Stimulated activated CD4-positive, alpha-beta T cell treated with anti-CD3 and anti-CD28 coated beads, Interleukin-4, amount 100 ng/mL, for 48 hours (primary cell): Measurements from ENCODE around the gene METRN.

Experiments used
- DNase-seq, 2 donors: peaks; one replicate each; pipeline ENCODE4 v3.0.0-alpha.2; 2020; ENCODE audit warnings: low read depth in 2 of 2

Gene METRN

DNA sequence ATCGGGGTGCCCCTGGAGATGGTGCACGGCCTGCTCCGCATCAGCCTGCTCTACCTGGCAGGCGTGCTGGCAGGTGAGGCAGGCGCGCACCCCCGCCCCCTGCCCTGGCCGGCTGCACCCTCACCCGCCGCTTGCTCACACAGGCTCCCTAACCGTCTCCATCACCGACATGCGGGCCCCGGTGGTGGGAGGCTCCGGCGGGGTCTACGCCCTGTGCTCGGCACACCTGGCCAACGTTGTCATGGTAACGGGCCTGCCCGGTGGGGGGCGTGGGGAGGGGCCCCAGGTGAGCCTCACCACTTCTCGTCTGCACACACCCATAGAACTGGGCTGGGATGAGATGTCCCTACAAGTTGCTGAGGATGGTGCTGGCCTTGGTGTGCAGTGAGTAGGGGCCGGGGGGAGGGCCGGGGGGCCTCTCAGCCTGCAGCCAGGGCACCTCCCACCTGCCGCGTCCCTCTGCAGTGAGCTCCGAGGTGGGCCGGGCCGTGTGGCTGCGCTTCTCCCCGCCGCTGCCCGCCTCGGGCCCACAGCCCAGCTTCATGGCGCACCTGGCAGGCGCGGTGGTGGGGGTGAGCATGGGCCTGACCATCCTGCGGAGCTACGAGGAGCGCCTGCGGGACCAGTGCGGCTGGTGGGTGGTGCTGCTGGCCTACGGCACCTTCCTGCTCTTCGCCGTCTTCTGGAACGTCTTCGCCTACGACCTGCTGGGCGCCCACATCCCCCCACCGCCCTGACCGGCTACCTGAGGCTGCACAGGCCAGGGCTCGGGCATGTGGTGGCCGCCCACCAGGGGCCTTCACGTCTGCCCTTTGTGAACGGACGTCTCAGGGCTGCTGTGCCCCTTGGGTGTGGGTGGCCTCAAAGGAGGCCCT lies 37.4 kb upstream of the METRN start:
- DNase-seq, result no peak

DNA sequence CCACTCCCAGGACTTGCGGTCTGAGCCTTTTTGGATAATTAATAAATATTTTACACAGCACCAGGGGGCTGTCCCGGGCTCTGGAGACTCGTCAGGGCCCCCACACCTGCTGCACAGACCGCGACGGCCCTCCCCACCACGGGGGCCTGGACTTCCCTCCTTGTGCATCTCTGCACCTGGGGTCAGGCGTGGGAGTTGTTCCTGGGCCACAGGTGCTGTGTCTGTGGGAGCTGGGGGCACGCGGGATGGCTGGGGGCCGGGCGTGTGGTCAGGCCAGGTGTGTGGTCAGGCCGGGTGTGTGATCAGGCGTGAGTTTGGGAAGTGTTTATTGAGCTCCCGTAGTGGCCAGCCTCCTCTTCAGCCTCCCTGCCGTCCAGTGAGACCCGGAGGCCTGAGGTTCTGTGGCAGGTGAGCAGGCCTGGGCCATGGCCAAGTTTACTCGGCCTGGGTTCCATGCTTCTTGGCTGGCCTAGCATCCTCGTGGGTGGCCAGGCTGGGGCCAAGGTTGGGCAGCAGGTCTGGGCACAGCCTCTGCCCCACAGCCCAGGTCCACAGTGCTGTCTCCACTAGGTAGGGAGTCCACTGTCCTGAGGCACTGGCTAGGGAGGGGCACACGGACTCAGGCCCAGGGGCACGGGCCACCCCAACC lies 36.6 kb upstream of the METRN start:
- no peak for DNase-seq

DNA sequence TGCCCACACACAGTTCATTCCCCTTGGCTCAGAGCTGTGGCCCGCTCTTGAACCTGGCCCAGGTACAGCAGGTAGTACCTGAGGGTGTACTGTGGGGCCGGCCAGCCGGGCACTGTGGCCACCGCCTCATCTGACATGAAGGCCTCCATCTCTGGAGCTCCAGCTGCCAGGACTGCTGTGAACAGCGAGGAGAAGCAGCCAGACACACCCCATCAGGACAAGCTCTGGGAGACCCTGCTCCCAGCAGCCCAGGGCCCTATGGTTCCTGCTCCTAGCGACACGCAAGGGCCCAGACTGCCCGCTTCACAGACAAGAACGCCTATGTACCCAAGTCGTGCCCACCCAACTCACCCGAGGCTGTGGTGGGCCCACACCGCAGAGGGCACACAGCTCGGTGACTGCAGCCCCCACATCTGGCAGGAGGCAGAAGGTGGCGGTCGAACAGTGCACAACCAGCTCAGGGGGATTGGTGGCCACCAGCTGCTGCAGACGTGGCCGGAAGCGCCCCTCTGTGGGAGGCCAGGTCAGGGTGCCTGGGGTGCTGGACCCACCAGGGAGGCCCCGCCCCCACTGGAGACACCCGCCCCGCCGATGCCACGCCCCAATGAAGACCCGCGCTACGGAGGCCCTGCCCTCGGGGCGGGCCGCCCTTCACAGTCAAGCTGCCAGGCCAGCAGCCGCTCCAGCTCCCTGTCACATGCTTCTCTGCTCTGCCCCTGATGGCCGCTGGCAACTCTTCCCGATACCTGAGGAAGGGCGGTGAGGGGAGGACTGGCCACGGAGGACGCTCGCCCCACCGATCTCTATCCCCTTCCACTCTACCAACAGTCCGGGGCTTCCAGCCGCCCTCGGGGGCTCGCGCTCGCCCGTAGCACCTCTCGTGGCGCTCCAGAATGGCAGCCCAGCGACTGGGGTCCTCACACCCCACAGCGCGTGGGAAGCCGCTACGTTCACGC lies 35.8 kb upstream of the METRN start:
- DNase-seq, result peak in 1 of 2 donors; percentile 53

DNA sequence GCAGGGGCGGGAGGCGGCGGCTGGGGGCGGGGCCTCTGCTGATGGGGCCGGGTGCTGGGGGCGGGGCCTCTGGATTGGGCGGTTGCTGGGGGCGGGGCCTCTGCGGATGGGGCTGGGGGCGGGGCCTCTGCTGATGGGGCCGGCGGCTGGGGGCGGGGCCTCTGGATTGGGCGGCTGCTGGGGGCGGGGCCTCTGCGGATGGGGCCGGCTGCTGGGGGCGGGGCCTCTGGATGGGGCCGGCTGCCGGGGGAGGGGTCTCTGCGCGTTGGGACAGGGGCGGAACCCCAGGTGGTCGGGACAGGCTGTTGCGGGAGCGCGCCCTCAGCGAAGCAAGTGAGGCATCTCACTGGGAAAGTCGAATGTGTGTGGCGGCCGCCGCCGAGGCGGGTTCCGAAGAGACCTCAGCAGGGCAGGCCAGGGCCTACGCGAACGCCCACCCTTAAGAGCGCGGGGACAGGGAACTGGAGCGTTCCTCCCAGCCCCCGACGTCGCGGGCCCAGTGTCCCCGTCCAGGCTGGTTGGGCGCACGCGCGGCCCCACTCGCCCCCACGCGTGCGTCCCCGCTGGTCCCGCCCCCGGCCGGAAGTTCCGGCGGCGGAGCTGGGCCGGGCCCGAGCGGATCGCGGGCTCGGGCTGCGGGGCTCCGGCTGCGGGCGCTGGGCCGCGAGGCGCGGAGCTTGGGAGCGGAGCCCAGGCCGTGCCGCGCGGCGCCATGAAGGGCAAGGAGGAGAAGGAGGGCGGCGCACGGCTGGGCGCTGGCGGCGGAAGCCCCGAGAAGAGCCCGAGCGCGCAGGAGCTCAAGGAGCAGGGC lies 34.9 kb upstream of the METRN start, which contains the start of gene STUB1:
STUB1 (plus strand) TSS at position 597 of the 811 bp plus-strand sequence; CDS start at position 713, 116 bp downstream.
- peak; percentile 85 to 93 for DNase-seq

DNA sequence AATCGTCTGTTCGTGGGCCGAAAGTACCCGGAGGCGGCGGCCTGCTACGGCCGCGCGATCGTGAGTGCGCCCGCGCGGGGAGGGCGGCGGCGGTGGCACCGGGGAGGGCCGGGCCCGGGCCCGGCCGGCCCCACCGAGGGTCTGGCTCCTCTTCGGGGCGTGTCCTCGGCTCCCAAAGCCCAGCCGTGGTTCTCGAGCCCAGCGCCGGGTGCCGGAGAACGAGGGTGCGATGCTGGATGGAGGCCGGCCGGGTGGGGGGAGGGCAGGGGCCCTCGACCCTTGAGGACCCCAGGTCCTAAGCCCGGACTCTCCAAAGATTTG lies 34.3 kb upstream of the METRN start:
- DNase-seq, result no peak

DNA sequence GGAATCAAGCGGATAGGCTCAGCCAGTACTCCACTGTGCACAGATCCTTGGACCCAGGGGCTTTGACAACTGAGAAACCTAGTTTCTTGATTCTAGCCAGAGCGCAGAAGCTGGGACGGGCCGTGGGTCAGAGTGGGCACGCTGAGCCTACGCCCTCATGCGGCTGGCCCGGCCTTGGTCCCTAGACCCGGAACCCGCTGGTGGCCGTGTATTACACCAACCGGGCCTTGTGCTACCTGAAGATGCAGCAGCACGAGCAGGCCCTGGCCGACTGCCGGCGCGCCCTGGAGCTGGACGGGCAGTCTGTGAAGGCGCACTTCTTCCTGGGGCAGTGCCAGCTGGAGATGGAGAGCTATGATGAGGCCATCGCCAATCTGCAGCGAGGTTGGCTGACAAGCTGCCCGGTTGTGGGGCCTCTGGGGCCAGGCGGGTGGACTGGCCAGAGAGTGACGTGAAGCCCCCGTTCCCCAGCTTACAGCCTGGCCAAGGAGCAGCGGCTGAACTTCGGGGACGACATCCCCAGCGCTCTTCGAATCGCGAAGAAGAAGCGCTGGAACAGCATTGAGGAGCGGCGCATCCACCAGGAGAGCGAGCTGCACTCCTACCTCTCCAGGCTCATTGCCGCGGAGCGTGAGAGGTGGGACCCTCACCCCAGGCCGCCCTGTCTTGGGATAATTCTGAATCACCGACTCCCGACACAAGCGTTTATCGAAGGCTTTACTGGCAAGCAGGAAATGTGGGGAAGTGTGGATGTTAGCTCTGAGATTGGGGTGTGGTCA lies 33.8 kb upstream of the METRN start:
- DNase-seq, result no peak

DNA sequence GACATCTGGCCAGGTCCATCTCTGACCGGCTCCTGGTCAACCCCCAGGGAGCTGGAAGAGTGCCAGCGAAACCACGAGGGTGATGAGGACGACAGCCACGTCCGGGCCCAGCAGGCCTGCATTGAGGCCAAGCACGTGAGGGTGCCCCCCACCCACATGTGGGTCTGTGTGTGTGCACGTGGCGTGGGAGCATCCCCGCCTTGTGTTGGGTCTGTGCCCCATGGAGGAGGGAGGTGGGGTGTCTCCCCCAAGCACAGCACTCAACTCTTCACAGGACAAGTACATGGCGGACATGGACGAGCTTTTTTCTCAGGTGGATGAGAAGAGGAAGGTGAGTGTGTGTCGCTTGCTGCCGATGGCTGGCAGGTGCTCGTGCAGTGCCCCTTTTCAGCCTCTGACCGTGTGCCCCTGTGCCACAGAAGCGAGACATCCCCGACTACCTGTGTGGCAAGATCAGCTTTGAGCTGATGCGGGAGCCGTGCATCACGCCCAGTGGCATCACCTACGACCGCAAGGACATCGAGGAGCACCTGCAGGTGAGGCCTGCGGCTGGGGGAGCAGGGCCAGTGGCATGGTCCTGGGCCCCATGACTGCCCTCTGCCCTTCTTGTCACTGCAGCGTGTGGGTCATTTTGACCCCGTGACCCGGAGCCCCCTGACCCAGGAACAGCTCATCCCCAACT lies 33.0 kb upstream of the METRN start:
- DNase-seq, result no peak

DNA sequence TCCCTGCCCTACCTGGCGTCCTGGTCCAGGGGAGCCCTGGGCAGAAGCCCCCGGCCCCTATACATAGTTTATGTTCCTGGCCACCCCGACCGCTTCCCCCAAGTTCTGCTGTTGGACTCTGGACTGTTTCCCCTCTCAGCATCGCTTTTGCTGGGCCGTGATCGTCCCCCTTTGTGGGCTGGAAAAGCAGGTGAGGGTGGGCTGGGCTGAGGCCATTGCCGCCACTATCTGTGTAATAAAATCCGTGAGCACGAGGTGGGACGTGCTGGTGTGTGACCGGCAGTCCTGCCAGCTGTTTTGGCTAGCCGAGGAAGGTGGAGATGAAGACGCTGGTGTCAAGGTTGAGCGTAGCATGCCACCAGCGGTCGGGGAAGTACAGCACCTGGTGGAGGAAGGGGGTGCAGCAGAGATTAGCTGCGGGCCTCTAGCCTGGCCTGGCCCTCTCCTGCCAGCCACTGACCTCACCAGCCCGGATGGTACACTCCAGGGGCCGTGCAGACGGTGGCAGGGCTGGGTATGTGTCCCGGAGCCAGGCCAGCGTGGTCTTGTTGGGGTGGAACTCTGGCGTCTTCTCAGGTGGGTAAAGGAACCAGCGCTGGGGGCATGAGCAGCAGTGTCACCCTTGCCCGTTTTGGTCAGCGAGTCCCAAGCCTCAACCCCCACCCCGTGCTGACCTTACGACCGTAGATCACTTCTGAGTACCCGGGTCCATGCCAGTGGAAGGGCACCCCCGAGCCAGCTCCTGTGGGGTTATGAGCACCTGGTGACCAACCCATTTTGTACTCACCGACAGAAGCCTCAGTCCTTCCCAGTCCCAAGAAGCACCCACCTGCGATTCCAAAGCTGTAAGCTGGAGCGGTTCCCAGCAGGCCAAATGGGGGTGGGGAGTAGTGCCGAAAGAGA lies 32.2 kb upstream of the METRN start:
- DNase-seq, result no peak

DNA sequence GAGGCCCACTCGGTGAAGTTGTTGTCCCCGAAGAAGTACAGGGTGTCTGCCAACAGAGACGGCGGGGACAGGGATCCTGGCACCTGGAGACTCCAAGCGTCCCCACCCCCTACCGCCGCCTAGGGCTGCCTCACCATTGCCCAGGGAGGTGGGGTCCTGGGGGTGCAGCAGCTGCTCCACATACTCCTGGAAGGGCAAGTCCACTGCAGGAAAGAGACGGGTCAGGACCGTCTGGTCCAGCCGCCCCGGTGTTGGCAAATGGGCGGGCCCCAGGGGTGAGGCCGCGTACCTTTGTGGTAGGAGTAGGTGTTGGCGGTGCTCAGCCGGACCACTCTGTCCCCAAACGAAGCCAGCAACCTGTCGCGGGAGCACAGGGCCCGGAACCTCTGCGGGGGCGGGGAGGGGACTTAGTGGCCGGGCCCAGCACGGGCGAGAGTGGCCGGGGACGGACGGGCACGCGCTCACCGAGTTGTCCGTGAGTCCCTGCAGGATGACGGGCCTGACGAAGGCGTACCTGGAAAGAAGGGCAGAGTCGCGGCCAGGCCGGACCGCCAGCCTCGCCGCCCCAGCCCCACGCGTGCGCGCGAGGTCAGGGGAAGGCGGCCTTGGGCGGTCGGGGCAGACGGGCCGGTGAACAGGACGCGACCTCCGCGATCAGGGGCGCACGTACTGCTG lies 31.4 kb upstream of the METRN start:
- no peak for DNase-seq

DNA sequence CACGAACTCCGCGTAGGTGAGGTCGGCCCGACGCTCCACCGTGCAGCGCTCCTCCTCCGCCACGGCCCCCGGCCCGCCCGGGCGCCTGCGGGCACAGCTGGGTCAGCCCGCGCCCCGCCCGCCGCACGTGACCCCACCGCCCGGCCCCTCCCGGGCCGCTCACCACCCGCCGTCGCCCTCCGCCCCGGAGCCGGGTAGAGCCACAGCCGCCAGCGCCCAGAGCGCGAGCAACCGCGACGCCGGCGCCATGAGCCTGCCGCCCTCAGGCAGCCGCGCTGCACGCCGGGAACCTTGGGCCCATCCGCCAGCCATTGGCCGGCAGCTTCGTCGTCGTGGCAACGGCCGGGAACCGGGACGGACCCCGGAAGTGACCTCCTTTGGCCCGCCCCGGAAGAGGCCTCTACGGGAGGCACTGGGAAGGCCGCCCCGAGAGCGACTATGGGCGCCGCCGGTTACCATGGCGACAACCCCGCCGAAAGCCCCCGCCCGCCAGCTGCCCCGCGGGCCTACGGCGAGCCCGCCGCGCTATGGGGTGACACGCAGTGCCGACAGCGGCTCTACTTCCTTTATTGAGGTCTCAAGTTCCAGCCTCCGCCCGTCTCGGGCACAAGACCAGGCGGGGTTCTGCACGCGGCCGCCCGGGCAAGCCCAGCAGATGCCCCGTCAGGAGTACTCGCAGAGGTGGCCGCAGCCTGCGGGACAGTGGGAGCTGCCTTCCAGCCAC lies 30.7 kb upstream of the METRN start, which contains the start of gene JMJD8:
JMJD8 (minus strand) TSS at position 264 of the 724 bp plus-strand sequence; CDS start at position 249, 15 bp downstream.
- DNase-seq, result peak; percentile 93 to 98

DNA sequence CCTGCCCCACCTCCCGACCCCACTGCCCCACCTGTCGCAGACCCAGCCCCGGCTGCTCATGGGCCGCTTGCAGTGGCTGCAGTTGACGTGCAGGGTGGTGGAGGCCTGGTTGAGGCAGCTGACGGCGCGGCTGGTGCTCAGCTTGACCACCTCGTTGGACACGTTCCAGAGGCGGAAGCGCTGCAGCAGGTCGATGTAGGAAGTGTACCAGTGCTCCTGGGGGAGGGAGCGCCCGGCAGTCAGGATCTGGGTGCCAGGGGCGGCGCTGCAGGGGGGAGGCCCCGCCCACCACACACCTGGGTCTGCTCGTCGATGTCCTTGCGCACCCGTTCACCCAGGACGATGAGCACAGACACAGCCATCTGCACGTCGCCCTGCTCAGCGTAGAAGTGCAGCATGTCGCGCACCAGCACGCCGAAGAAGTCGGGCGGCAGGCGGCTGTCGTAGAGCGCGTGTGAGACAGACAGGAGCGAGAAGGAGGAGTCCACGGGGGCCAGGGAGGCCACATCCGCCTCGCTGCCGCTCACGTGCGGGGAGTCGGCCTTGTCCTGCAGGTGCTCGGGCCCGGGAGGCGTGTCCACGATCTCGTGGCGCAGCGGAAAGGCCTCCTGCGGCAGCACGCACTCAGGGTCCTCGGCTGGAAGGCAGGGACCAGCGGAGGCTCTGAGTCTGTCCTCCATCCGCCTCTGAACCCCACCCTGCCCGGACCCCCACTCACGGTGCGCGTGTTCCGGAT lies 29.8 kb upstream of the METRN start:
- no peak for DNase-seq

DNA sequence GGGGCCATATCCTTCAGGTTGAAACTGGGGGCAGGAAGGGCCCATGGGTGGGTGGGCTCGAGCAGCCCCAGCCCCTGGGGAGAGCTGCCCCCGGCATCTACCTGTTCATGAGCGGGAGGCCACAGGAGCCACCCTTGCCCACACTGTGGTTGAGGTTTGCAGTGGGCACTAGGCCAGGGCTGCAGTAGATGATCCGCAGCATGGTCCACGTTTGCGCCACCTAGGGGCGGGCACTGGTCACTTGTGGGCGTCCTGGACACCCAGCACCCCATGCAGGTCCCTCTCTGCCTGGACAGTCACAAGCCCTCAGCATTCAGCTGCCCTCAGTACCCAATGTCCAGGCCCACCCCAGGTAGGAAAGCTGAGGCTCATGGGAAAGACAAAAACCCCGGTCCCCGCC lies 29.0 kb upstream of the METRN start:
- no peak for DNase-seq

DNA sequence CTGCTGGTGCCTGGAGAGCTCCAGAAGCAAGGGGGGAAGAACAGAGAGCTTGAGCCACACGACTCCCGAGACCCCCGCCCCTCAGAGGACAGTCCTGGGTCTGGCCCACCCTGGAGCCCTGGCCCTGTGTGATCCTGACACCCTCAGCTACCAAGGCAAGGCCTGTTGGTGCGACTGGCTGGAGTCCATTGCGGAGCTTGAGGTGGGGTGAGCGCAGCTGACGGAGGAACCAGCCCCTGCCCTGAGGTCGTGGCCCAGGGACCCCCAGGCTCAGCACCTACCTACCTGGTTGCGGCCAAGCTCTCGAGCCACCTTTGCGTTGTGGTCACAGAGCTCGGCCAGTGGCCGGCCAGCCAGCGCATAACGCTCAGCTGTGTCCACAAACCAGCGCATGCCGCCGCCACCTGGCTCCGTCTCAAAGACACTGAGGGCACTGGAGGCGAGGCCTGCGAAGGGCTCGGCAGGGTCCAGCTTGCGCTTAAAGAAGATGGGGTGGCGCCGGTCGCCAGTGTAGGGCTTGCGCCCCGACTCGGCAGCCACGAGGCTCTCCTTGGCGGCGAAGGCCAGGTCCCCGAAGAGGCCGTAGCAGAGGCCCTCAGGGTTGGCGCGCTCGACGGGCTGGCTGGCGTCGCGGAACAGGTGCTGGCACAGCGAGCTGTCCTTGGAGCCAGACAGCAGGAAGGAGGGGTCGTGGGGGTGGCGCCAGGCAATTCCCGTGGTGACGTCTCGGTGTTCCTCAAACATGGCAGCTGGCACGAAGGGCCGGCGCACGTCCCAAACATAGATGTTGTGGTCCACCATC lies 28.3 kb upstream of the METRN start:
- no peak for DNase-seq

DNA sequence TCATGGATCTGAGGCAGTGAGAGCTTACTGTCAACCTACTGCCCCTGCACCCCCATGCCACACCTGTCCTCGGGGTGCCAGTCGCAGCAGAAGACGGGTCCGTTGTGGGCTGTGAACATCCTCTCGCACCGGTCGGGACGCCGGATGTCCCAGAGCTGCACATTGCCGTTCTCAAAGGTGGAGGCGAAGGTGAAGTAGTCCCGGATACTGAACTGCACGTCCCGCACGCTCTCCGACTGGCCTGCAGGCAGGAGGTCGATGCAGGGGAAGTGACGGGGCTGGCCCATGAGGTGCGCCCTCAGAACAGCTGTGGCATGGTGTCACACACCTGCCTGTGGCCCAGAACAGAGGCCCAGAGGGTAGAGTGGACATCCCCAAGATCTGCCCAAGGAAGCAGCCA lies 27.4 kb upstream of the METRN start:
- no peak for DNase-seq

DNA sequence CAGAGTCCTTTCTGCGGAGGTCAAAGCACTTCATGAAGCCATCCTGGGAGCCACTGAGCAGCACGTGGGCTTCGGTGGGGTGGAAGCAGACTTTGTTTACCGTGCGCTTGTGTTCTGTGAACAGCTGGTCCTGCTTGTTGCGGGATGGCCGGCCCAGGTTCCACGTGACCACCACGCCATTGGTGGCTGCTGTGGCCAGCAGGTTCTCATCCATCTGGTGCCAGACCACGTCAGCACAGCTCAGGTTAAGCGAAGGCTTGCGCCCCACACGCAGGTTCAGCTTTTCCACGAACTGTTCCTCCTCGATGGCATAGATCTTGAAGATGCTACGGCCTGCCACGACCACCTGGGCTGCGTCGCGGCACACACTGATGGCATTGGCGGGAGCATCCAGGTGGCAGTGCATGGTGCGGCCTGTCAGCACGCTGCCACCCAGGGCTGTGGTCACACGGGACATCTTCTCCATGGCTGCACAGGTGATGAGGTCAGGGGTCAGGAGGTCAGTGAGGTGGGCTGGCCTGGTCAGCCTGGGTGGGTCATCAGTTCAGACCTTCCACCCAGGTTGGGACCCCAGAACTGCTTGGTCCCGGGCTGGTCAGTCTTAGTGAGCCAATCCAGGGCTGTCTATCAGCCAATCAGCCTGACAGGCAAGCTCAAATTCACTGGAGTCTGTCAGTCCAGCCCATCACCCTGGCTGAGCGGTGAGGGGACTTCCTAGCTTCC lies 25.6 kb upstream of the METRN start:
- no peak for DNase-seq
